HepG2 (cell line): ENCODE data around the gene CCR9. TPM values are rescaled to one million over a fixed set of nuclear protein-coding genes. Genes with fewer than 3 reads are reported as not detected.

Source experiments
- ATAC-seq: fragments of 200-7000 bp; cut with Tn5 transposase; 3 replicates; pipeline ENCODE4 v1.9.1; 2020; ENCODE audit warnings: mild to moderate bottlenecking, moderate library complexity
- BruUV-seq: library from RNA; stranded (reverse); fragments of 400-500 nt; replicated peaks from 2 replicates; lab custom pipeline; 2021; lab: Mats Ljungman, UMichigan
- CTCF ChIA-PET: fragments of 300-600 bp; formaldehyde crosslinking; extraction: SDS; loops from one replicate; lab custom pipeline; 2021; ENCODE audit warnings: low total read pairs, inconsistent platforms, low intra/inter-chr PET ratio; lab: Yijun Ruan, JAX
- POLR2A ChIA-PET: fragments of 350-600 bp; sonication (Branson Sonifier 250); formaldehyde crosslinking; loops from one replicate; lab custom pipeline; 2020; ENCODE audit warnings: antibody characterized with exemption, inconsistent platforms; lab: Yijun Ruan, JAX
- DNase-seq: peaks from one replicate; pipeline ENCODE4 v3.0.0-alpha.2; 2015; ENCODE audit warnings: low spot score
- FAIRE-seq: peaks from 3 replicates; lab custom pipeline; 2011; peaks lifted over from hg19 to GRCh38; lab: Jason Lieb, UNC
- H2AFZ ChIP-seq: one replicate; pipeline ENCODE4 v1.6.1; 2011; ENCODE audit warnings: low read length, inconsistent platforms
- H3K27ac ChIP-seq: fragments of 300-600 bp; 3 replicates; pipeline ENCODE4 v1.8.0; 2011; ENCODE audit warnings: mixed run types, mild to moderate bottlenecking, mixed read lengths, low read length, inconsistent platforms; ENCODE audit not compliant: insufficient read depth; ENCODE audit errors: extremely low read length
- H3K27me3 ChIP-seq, 2 experiments: fragments of 200-600 bp in 1 of 2; 2 replicates in 1 of 2; 3 replicates in 1 of 2; pipeline versions ENCODE4 v1.6.0 to v1.8.0; 2011; ENCODE audit warnings: low read length in 2 of 2, mild to moderate bottlenecking in 2 of 2, moderate library complexity in 2 of 2, inconsistent platforms in 1 of 2; ENCODE audit not compliant: insufficient read depth in 2 of 2, control insufficient read depth in 1 of 2
- H3K36me3 ChIP-seq, 2 experiments: fragments of 200-600 bp in 1 of 2; replicated peaks in 1 of 2; 2 replicates in 1 of 2; 3 replicates in 1 of 2; pipeline versions ENCODE4 v1.5.1 to v1.8.0; 2011; ENCODE audit warnings: low read length in 2 of 2, inconsistent platforms in 1 of 2; ENCODE audit not compliant: insufficient read depth in 2 of 2, control insufficient read depth in 1 of 2
- H3K4me1 ChIP-seq: 2 replicates; pipeline ENCODE4 v1.5.1; 2012; ENCODE audit warnings: low read length, inconsistent platforms; ENCODE audit not compliant: insufficient read depth
- H3K4me2 ChIP-seq: 2 replicates; pipeline ENCODE4 v1.6.0; 2011; ENCODE audit warnings: low read depth, low read length, inconsistent platforms
- H3K4me3 ChIP-seq, 3 experiments: fragments of 200-600 bp in 1 of 3; sonication (generic), shearing (Covaris generic) in 1 of 3; replicated peaks in 1 of 3; 2 replicates each; pipeline ENCODE4 v1.5.1; 2011 to 2016; ENCODE audit warnings: low read length in 3 of 3, inconsistent platforms in 2 of 3, low read depth in 2 of 3, mild to moderate bottlenecking in 2 of 3, control low read depth in 1 of 3, mixed read lengths in 1 of 3; ENCODE audit not compliant: insufficient read depth in 1 of 3
- H3K79me2 ChIP-seq: one replicate; pipeline ENCODE4 v1.6.1; 2011; ENCODE audit warnings: low read length, inconsistent platforms; ENCODE audit not compliant: insufficient read depth
- H3K9ac ChIP-seq: 2 replicates; pipeline ENCODE4 v1.6.0; 2011; ENCODE audit warnings: mild to moderate bottlenecking, low read depth, low read length, inconsistent platforms; ENCODE audit not compliant: insufficient read depth
- H3K9me3 ChIP-seq: 2 replicates; pipeline ENCODE4 v1.5.1; 2012; ENCODE audit warnings: mild to moderate bottlenecking, low read length
- H4K20me1 ChIP-seq: 2 replicates; pipeline ENCODE4 v1.6.0; 2011; ENCODE audit warnings: inconsistent platforms, mild to moderate bottlenecking, low read length, moderate library complexity; ENCODE audit not compliant: insufficient read depth
- MAFK ChIP-seq, 2 experiments: IDR thresholded peaks in 1 of 2; conservative IDR thresholded peaks in 1 of 2; 2 replicates each; pipeline ENCODE4 v1.6.1; 2011; ENCODE audit warnings: improper control_type of control experiment in 2 of 2, low read length in 2 of 2
- RFX1 ChIP-seq: fragments of 450-650 bp; IDR thresholded peaks from 2 replicates; pipeline ENCODE4 v1.6.1; 2017
- SP1 ChIP-seq, 2 experiments: fragments of 450-650 bp in 1 of 2; sonication (generic) in 1 of 2; formaldehyde crosslinking in 1 of 2; IDR thresholded peaks; 2 replicates each; pipeline versions ENCODE4 v1.4.0 to v1.6.1; 2016 to 2020; ENCODE audit warnings: missing genetic modification reagents in 1 of 2
- SP140L ChIP-seq: sonication (generic); formaldehyde crosslinking; IDR thresholded peaks from 2 replicates; pipeline ENCODE4 v1.4.0; 2020; ENCODE audit warnings: missing genetic modification reagents, borderline replicate concordance
- SP2 ChIP-seq: sonication (generic); formaldehyde crosslinking; IDR thresholded peaks from 2 replicates; pipeline ENCODE4 v1.5.1; 2020; ENCODE audit warnings: mild to moderate bottlenecking, missing genetic modification reagents
- ZFP91 ChIP-seq: sonication (generic); formaldehyde crosslinking; IDR thresholded peaks from 2 replicates; pipeline ENCODE4 v1.9.0; 2022; ENCODE audit warnings: missing genetic modification reagents, mild to moderate bottlenecking, borderline replicate concordance
- ZNF75D ChIP-seq: sonication (generic); formaldehyde crosslinking; IDR thresholded peaks from 2 replicates; pipeline ENCODE4 v1.8.1; 2023; ENCODE audit warnings: missing genetic modification reagents, mild to moderate bottlenecking, borderline replicate concordance
- ZNF770 ChIP-seq: sonication (generic); formaldehyde crosslinking; IDR thresholded peaks from 2 replicates; pipeline ENCODE4 v1.5.0; 2020; ENCODE audit warnings: mild to moderate bottlenecking, missing genetic modification reagents
- ZNF878 ChIP-seq: sonication (generic); formaldehyde crosslinking; IDR thresholded peaks from 2 replicates; pipeline ENCODE4 v1.8.1; 2023; ENCODE audit warnings: mild to moderate bottlenecking, missing genetic modification reagents, moderate library complexity
- WGBS: methylation state at CpG from one replicate; pipeline ENCODE4 v1.1.6; 2017; ENCODE audit warnings: low lambda C conversion rate; 5-methylcytosine and 5-hydroxymethylcytosine counted together
- in situ Hi-C: cut with HindIII; loops from 2 replicates; pipeline ENCODE4 v1.10.0; 2017; ENCODE audit warnings: low pct_unique_long_range_greater_than_20kb; ENCODE audit not compliant: extremely low pct_ligation_motif_present
- intact Hi-C: fragments of 100-400 bp; cut with micrococcal nuclease; formaldehyde crosslinking; loops from one replicate; pipeline ENCODE4 v1.10.0; 2022; ENCODE audit not compliant: unreplicated experiment
- polyA plus RNA-seq, 8 experiments: library from polyadenylated mRNA; depleted of rRNA in 3 of 8; stranded (reverse) in 7 of 8; unstranded in 1 of 8; fragments of >200 nt; fragmentation: Illumina TruSeq in 4 of 8; extraction: Trizol in 4 of 8; gene quantifications; 2 replicates each; pipeline versions ENCODE4 v1.2.1 to v1.2.3, GENCODE V29; 2011 to 2016; ENCODE audit warnings: low read depth in 4 of 8, missing spikeins in 1 of 8, mixed read lengths in 1 of 8; ENCODE audit not compliant: insufficient read depth in 1 of 8
- total RNA-seq, 5 experiments: library from RNA; depleted of rRNA; stranded (reverse); fragments of >200 nt; fragmentation: Illumina TruSeq; extraction: Trizol; gene quantifications; 2 replicates each; pipeline ENCODE4 v1.2.3, GENCODE V29; 2016; ENCODE audit warnings: low read depth in 1 of 5
- TF ChIP-seq, protein P1 (sequence below): sonication (generic); formaldehyde crosslinking; conservative IDR thresholded peaks from 2 replicates; pipeline ENCODE4 v1.5.0; 2020; ENCODE audit warnings: missing genetic modification reagents
- TF ChIP-seq, protein P2 (sequence below): sonication (generic); formaldehyde crosslinking; IDR thresholded peaks from 2 replicates; pipeline ENCODE4 v1.4.0; 2020; ENCODE audit warnings: mild to moderate bottlenecking, missing genetic modification reagents, borderline replicate concordance

Gene CCR9
- total and polyA plus RNA-seq, 2 of the 13 experiments (the other 11 are each of a cell fraction or from before 2014, with no cell fraction given) = not detected

- Histone ChIP-seq H3K27me3 (peaks cover 0 to 4% of the 10 kb centered on the region in 2 experiments; a peak in 2 of 5 replicates), H3K4me3 (no peak overlapping the region), H3K9me3 (no peaks in the 10 kb centered on the region), H2AFZ (no peak overlapping the region), H3K79me2 (no peaks in the 10 kb centered on the region), H4K20me1 (no peaks in the 10 kb centered on the region), H3K36me3 (no peaks in the 10 kb centered on the region), H3K4me2 (no peak overlapping the region), H3K9ac (no peak overlapping the region), H3K4me1 (no peaks in the 10 kb centered on the region), H3K27ac (no peak overlapping the region)
- no peak for DNase-seq
- CTCF ChIA-PET = no interaction called here
- in situ Hi-C loops (no loop called here), intact Hi-C loops (no loop called here)
- no TSS peak for BruUV-seq
- 8% methylated on average over 6 of the region's 6 CpGs for WGBS
- TF ChIP-seq SP1 (IDR thresholded peaks at IDR 0.05) (no peak), SP1 (CRISPR knock-in tag; IDR thresholded peaks at IDR 0.05) (no peak), ZNF75D (no peak), SP140L (CRISPR knock-in tag) (no peak), ZNF878 (CRISPR knock-in tag) (no peak), ZFP91 (no peak), MAFK (conservative IDR thresholded peaks at IDR 0.05 in 1 of 2, IDR thresholded peaks at IDR 0.05 in 1 of 2; ENCODE audit: low read length in 2 of 2) (no peak), SP2 (CRISPR knock-in tag) (no peak), ZNF770 (CRISPR knock-in tag) (no peak), RFX1 (no peak)
- TF ChIP-seq, protein P1, sequence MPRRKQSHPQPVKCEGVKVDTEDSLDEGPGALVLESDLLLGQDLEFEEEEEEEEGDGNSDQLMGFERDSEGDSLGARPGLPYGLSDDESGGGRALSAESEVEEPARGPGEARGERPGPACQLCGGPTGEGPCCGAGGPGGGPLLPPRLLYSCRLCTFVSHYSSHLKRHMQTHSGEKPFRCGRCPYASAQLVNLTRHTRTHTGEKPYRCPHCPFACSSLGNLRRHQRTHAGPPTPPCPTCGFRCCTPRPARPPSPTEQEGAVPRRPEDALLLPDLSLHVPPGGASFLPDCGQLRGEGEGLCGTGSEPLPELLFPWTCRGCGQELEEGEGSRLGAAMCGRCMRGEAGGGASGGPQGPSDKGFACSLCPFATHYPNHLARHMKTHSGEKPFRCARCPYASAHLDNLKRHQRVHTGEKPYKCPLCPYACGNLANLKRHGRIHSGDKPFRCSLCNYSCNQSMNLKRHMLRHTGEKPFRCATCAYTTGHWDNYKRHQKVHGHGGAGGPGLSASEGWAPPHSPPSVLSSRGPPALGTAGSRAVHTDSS (CRISPR knock-in tag) = no peak
- TF ChIP-seq, protein P2, sequence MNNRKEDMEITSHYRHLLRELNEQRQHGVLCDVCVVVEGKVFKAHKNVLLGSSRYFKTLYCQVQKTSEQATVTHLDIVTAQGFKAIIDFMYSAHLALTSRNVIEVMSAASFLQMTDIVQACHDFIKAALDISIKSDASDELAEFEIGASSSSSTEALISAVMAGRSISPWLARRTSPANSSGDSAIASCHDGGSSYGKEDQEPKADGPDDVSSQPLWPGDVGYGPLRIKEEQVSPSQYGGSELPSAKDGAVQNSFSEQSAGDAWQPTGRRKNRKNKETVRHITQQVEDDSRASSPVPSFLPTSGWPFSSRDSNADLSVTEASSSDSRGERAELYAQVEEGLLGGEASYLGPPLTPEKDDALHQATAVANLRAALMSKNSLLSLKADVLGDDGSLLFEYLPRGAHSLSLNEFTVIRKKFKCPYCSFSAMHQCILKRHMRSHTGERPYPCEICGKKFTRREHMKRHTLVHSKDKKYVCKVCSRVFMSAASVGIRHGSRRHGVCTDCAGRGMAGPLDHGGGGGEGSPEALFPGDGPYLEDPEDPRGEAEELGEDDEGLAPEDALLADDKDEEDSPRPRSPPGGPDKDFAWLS (CRISPR knock-in tag) = no peak
- FAIRE-seq = no peak
- POLR2A ChIA-PET = no interaction called here
- ATAC-seq = no peak
Observed at GRCh38 chr3:45894015-45894414, 7.7 kb downstream of the CCR9 start.
